RPMI7951 (cell line): Measurements from ENCODE around the gene RXRA. TPM values are rescaled to one million over a fixed set of nuclear protein-coding genes. Genes with fewer than 3 reads are reported as not detected.

Experiments used
- DNase-seq: peaks from one replicate; pipeline ENCODE4 v3.0.0-alpha.2; 2012; ENCODE audit warnings: low read depth
- total RNA-seq: library from RNA; depleted of rRNA; stranded (reverse); fragments of >200 nt; shearing (Covaris generic); gene quantifications from 2 replicates; pipeline ENCODE4 v1.2.3, GENCODE V29; 2014

RXRA gene
- total RNA-seq, 1 experiment from 2014 or later, result 3.5 TPM

DNA sequence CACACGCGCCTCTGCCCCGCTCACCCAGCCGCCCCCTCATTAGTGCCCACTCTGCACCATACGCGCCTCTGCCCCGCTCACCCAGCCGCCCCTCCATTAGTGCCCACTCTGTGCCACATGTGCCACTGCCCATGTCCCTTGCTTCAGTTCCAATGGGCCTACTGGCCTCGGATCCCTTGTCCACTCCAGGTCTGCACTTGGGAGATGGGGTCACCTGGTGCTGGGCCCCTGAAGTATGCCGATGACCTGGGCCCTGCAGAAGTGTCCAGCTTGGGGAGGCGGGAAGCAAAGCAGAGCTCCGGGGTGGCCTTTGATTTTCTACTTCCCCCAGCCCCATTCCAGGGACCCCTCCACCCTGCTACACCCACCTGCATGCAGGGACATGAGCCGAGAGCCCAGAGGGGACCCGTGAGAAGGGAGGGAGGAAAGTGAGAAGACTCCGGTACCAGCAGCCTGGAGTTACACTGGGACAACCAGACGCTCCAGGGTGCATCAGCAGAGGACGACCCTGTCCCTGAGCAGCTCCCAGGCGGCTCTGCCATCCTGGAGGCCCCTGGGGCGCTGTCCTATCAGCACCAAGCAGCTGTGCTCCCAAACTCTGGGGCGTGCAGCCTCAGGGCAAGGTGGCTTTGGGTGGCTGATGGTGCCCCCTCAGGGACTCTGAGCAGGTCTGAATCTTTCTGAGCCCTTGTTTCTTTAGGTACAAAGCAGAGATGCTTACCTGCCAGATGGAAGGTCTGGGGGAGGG lies 140.8 kb downstream of the RXRA start:
- DNase-seq, result no peak

GRCh38 chr9:134468358-134468757 lies 142.1 kb downstream of the RXRA start:
- no peak for DNase-seq

GRCh38 chr9:134469041-134469875 lies 143.0 kb downstream of the RXRA start:
- DNase-seq, result peak; percentile 33

- no peak for DNase-seq
Observed at GRCh38 chr9:134472256-134472655, 146.0 kb downstream of the RXRA start.

DNA sequence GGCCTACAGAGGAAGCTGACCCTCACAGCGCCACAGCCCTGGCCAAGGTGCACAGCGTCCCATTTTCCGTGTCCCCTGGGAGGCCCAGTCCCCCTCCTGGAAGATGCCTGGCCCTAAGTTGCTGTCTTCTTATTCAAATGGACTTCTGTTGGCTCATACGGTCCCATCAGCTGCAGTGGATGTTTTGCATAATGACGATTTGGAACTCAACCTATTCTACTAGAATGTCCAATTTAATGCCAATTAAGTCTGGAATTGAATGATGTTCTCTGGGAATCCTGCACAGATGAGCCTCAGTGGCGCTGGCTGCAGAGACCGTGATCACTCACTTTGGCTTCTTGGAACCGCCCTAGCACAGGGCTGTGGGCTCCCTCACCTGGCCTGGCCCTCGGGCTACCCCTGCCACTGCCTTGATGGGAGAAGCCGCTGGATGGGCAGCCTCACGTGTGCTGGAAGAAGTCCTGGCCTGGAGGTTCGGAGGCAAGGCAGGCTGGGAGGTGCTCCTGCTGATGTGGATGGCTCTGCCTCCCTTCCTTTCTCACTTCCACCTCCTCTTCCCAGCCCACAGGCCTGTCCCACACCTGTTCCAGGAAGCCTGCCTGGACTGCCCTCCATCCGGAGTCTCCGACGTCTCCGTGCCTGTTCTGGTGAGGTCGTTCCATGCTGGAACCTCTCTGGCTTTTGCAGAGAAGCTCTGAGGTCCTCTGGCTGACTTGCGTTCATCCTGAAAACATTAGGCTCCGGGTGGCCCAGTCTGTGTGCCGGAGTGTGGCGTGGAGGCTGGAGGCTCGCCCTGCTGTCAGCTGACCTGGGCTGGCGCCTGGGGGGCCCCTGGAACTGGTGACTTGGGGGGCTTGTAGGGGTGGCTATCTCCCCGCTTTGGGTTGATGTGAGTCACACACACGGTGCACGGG lies 147.1 kb downstream of the RXRA start:
- DNase-seq, result no peak

DNA sequence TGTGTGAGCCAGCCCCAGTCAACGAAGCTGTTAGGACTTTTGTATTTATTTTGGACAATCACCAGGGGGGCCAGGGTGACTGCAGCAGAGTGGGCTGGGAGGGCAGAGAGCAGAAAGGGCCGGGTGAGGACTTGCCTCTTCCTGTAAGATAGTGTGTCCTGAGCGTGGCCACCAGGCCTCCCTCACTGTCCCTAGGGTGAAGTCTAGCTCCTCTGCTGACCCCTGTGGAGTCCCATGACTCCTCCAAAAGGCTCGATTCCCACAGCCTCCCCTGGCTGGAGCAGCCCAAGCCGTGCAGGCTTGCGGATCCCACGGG lies 147.8 kb downstream of the RXRA start:
- DNase-seq, result no peak

DNA sequence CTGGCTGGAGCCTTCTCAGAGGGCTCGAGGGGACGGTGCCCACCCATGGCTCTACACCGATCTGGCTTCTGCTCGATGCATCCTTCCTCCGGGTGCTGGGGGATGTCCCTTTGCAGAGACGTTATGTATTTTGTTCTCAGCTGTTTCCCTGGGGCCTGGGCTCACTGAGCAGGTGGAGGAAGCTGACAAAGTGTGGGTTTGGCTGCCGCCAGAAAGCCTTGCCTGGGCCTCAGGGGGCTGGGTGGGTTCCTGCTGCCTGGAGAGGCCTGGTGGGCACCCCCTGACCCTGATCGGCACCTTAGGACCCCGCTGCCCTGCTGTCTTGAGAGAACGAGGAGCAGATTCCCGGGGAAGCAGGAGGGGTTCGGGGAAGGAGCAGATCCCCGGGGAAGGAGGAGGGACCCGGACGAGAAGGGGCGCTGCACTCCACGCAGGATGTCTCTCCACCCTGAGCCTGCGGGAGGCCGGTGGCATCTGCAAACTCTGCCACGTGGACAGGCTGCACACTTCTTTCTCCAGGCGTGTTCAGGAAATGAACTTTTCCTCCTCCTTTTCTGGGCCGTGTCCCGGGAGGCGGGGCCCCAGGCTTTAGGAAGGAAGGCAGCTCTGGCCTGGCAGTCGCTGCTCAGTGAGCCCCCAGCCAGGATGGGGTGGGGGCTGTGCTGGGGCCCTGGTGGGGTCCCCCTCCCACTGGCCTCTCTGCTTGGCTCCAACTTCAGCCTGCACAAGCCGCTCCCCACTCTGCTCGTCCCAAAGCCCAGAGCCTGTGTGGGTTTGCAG lies 148.9 kb downstream of the RXRA start:
- peak; percentile 55 for DNase-seq

- DNase-seq, result no peak
Observed at GRCh38 chr9:134476272-134476941, 150.2 kb downstream of the RXRA start.

GRCh38 chr9:134476942-134477335 lies 150.7 kb downstream of the RXRA start:
- no peak for DNase-seq

DNA sequence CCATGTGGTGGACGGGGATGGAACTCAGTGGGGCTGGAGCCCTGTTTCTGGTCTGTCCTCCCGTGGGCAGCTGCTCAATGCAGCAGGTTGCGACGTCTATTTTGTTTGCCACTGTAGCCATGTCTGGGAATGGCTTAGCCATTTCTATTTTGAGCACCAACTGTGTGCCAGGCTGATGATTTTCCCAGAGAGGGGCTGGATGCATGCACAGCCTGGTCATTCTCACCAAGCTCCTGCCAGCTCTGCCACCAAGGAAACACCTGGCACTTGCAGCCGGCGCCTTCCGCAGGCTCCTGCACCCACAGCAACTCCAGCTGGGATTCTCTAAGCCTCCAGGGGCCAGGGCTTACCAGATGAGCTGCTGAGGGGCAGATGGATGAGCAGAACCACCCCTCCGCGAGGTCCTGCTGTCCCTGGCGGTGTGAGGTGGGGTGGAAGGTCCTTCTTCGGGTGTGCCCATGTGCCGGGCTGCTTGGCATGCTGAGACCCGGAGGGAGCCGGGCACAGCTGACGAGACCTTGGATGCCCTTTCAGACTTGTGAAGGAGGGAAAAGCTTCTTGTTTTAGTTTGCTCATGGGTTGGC lies 151.2 kb downstream of the RXRA start:
- no peak for DNase-seq

GRCh38 chr9:134477927-134478326 lies 151.7 kb downstream of the RXRA start:
- no peak for DNase-seq

GRCh38 chr9:134481762-134482161 lies 155.5 kb downstream of the RXRA start:
- DNase-seq, result no peak

GRCh38 chr9:134482226-134482625 lies 156.0 kb downstream of the RXRA start:
- DNase-seq, result no peak

DNA sequence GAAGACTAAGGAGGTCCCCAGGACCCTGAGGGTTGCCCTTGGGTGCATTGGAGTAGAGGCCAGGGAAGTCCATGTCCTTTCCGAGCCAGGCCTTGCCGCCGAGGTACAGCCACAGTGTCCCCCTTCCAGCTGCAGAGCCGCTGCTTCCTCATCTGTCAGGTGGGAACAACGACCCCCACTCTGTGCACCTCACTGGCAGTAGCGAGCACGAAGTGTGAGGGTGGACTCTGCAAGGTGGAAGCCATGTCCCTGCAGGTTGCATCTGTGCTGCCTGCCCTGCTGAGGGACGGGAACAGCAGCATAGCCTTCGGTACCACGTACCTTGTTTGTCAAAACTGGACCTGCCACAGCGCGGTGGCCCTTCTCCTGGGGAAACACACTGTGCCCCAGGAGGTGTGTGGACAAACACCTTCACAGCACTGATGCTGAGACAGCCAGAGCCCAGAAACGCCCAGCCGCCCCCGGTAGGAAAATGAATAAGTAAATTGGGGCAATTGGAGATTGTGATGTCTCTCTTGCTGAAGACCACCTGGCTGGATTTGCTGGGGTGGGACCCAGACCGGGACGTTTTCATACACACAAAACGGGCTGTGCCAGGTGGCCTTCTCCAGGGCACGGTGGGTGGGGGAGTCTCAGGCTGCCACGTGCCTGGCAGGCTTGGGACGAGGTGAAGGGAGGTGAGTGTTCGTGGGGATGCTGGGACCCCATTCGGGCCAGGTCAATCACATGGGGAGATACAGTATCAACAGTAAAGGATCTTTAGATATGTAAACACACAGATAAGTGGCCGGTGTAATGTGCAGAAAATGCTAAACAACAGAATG lies 157.3 kb downstream of the RXRA start:
- DNase-seq, result no peak

GRCh38 chr9:134484479-134484878 lies 158.2 kb downstream of the RXRA start:
- DNase-seq, result no peak

DNA sequence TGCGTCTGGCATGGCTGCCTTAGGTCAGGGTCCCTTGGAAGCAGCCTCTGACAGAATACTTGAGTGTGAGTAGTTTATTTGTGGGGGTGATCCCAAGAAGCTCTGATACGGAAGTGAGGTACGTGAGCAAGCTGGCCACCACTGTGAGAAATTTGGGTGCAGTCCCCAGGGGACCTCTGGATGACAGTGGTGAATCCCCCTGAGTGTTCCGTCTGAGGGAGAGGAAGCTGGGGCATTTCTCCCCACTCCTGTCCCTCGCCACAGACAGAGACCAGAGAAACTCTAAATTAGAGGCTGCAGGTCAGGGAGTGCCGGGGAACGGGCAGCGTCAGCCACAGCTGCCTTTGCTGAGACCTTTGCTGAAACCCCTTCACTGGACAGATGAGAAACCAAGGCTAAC lies 159.4 kb downstream of the RXRA start:
- no peak for DNase-seq

DNA sequence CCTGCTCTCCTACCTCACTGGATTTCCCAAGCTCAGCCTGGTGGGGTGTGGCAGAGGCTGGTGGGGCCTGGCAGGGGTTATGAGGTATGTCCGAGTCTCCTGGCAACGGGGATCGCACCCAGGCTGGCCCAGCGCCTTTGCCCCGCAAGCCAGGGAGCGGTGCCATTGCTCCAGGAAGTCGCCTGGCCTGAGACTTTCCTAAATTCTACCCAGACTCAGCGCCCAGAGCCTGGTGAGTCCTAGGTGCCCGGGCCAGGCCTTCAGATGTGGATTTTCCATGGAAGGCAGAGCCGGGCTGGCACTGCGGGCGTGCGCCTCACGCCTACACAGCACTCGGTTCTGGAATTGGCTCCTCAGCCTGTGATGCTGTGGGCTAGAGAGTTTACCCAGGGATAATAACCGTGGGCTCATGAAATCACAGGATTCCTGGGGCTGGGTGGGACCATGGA lies 159.9 kb downstream of the RXRA start:
- DNase-seq, result no peak

GRCh38 chr9:134486596-134486995 lies 160.3 kb downstream of the RXRA start:
- DNase-seq, result no peak
